HepG2 (cell line): Measurements from ENCODE around the gene SPACDR. TPM values are rescaled to one million over a fixed set of nuclear protein-coding genes. Genes with fewer than 3 reads are reported as not detected.

ENCODE experiments used
- ATAC-seq: fragments of 200-7000 bp; cut with Tn5 transposase; 3 replicates; pipeline ENCODE4 v1.9.1; 2020; ENCODE audit warnings: mild to moderate bottlenecking, moderate library complexity
- BruUV-seq: library from RNA; stranded (reverse); fragments of 400-500 nt; replicated peaks from 2 replicates; lab custom pipeline; 2021; lab: Mats Ljungman, UMichigan
- CTCF ChIA-PET: fragments of 300-600 bp; formaldehyde crosslinking; extraction: SDS; loops from one replicate; lab custom pipeline; 2021; ENCODE audit warnings: low total read pairs, inconsistent platforms, low intra/inter-chr PET ratio; lab: Yijun Ruan, JAX
- POLR2A ChIA-PET: fragments of 350-600 bp; sonication (Branson Sonifier 250); formaldehyde crosslinking; loops from one replicate; lab custom pipeline; 2020; ENCODE audit warnings: antibody characterized with exemption, inconsistent platforms; lab: Yijun Ruan, JAX
- DNase-seq: peaks from one replicate; pipeline ENCODE4 v3.0.0-alpha.2; 2015; ENCODE audit warnings: low spot score
- FAIRE-seq: peaks from 3 replicates; lab custom pipeline; 2011; peaks lifted over from hg19 to GRCh38; lab: Jason Lieb, UNC
- H2AFZ ChIP-seq: one replicate; pipeline ENCODE4 v1.6.1; 2011; ENCODE audit warnings: low read length, inconsistent platforms
- H3K27ac ChIP-seq: fragments of 300-600 bp; 3 replicates; pipeline ENCODE4 v1.8.0; 2011; ENCODE audit warnings: mixed run types, mild to moderate bottlenecking, mixed read lengths, low read length, inconsistent platforms; ENCODE audit not compliant: insufficient read depth; ENCODE audit errors: extremely low read length
- H3K27me3 ChIP-seq, 2 experiments: fragments of 200-600 bp in 1 of 2; 2 replicates in 1 of 2; 3 replicates in 1 of 2; pipeline versions ENCODE4 v1.6.0 to v1.8.0; 2011; ENCODE audit warnings: low read length in 2 of 2, mild to moderate bottlenecking in 2 of 2, moderate library complexity in 2 of 2, inconsistent platforms in 1 of 2; ENCODE audit not compliant: insufficient read depth in 2 of 2, control insufficient read depth in 1 of 2
- H3K36me3 ChIP-seq, 2 experiments: fragments of 200-600 bp in 1 of 2; replicated peaks in 1 of 2; 2 replicates in 1 of 2; 3 replicates in 1 of 2; pipeline versions ENCODE4 v1.5.1 to v1.8.0; 2011; ENCODE audit warnings: low read length in 2 of 2, inconsistent platforms in 1 of 2; ENCODE audit not compliant: insufficient read depth in 2 of 2, control insufficient read depth in 1 of 2
- H3K4me1 ChIP-seq: 2 replicates; pipeline ENCODE4 v1.5.1; 2012; ENCODE audit warnings: low read length, inconsistent platforms; ENCODE audit not compliant: insufficient read depth
- H3K4me2 ChIP-seq: 2 replicates; pipeline ENCODE4 v1.6.0; 2011; ENCODE audit warnings: low read depth, low read length, inconsistent platforms
- H3K4me3 ChIP-seq, 3 experiments: fragments of 200-600 bp in 1 of 3; sonication (generic), shearing (Covaris generic) in 1 of 3; replicated peaks in 1 of 3; 2 replicates each; pipeline ENCODE4 v1.5.1; 2011 to 2016; ENCODE audit warnings: low read length in 3 of 3, inconsistent platforms in 2 of 3, low read depth in 2 of 3, mild to moderate bottlenecking in 2 of 3, control low read depth in 1 of 3, mixed read lengths in 1 of 3; ENCODE audit not compliant: insufficient read depth in 1 of 3
- H3K79me2 ChIP-seq: one replicate; pipeline ENCODE4 v1.6.1; 2011; ENCODE audit warnings: low read length, inconsistent platforms; ENCODE audit not compliant: insufficient read depth
- H3K9ac ChIP-seq: 2 replicates; pipeline ENCODE4 v1.6.0; 2011; ENCODE audit warnings: mild to moderate bottlenecking, low read depth, low read length, inconsistent platforms; ENCODE audit not compliant: insufficient read depth
- H3K9me3 ChIP-seq: 2 replicates; pipeline ENCODE4 v1.5.1; 2012; ENCODE audit warnings: mild to moderate bottlenecking, low read length
- H4K20me1 ChIP-seq: 2 replicates; pipeline ENCODE4 v1.6.0; 2011; ENCODE audit warnings: inconsistent platforms, mild to moderate bottlenecking, low read length, moderate library complexity; ENCODE audit not compliant: insufficient read depth
- AGO2 ChIP-seq: fragments of 200-400 bp; formaldehyde crosslinking; optimal IDR thresholded peaks from 2 replicates; pipeline ENCODE3; 2017; ENCODE audit warnings: mild to moderate bottlenecking, low read depth, low read length, moderate library complexity
- ARID2 ChIP-seq: sonication (generic); formaldehyde crosslinking; IDR thresholded peaks from 2 replicates; pipeline ENCODE4 v1.8.1; 2022; ENCODE audit warnings: mild to moderate bottlenecking, missing genetic modification reagents, borderline replicate concordance
- BHLHE40 ChIP-seq: IDR thresholded peaks from 2 replicates; pipeline ENCODE4 v1.6.1; 2011; ENCODE audit warnings: low read length, improper control_type of control experiment
- KMT2B ChIP-seq: IDR thresholded peaks from 2 replicates; pipeline ENCODE4 v1.6.1; 2016; ENCODE audit warnings: missing genetic modification reagents, missing compliant biosample characterization
- TARDBP ChIP-seq: sonication (generic); formaldehyde crosslinking; IDR thresholded peaks from 2 replicates; pipeline ENCODE4 v1.8.0; 2022; ENCODE audit warnings: mild to moderate bottlenecking, missing genetic modification reagents
- ZFYVE20 ChIP-seq: sonication (generic); formaldehyde crosslinking; IDR thresholded peaks from 2 replicates; pipeline ENCODE4 v1.8.0; 2023; ENCODE audit warnings: low read depth, mild to moderate bottlenecking, moderate library complexity, missing genetic modification reagents, borderline replicate concordance
- ZNF614 ChIP-seq: IDR thresholded peaks from 2 replicates; pipeline ENCODE4 v1.6.1; 2018; ENCODE audit warnings: missing biosample characterization, missing genetic modification reagents, inconsistent platforms, borderline replicate concordance
- ZNF772 ChIP-seq: sonication (generic); formaldehyde crosslinking; IDR thresholded peaks from 2 replicates; pipeline ENCODE4 v1.5.0; 2020; ENCODE audit warnings: mild to moderate bottlenecking, missing genetic modification reagents
- ZSCAN20 ChIP-seq: sonication (generic); formaldehyde crosslinking; IDR thresholded peaks from 2 replicates; pipeline ENCODE4 v1.4.0; 2020; ENCODE audit warnings: missing genetic modification reagents, mild to moderate bottlenecking, borderline replicate concordance
- WGBS: methylation state at CpG from one replicate; pipeline ENCODE4 v1.1.6; 2017; ENCODE audit warnings: low lambda C conversion rate; 5-methylcytosine and 5-hydroxymethylcytosine counted together
- in situ Hi-C: cut with HindIII; loops from 2 replicates; pipeline ENCODE4 v1.10.0; 2017; ENCODE audit warnings: low pct_unique_long_range_greater_than_20kb; ENCODE audit not compliant: extremely low pct_ligation_motif_present
- intact Hi-C: fragments of 100-400 bp; cut with micrococcal nuclease; formaldehyde crosslinking; loops from one replicate; pipeline ENCODE4 v1.10.0; 2022; ENCODE audit not compliant: unreplicated experiment
- polyA plus RNA-seq, 8 experiments: library from polyadenylated mRNA; depleted of rRNA in 3 of 8; stranded (reverse) in 7 of 8; unstranded in 1 of 8; fragments of >200 nt; fragmentation: Illumina TruSeq in 4 of 8; extraction: Trizol in 4 of 8; gene quantifications; 2 replicates each; pipeline versions ENCODE4 v1.2.1 to v1.2.3, GENCODE V29; 2011 to 2016; ENCODE audit warnings: low read depth in 4 of 8, missing spikeins in 1 of 8, mixed read lengths in 1 of 8; ENCODE audit not compliant: insufficient read depth in 1 of 8
- total RNA-seq, 5 experiments: library from RNA; depleted of rRNA; stranded (reverse); fragments of >200 nt; fragmentation: Illumina TruSeq; extraction: Trizol; gene quantifications; 2 replicates each; pipeline ENCODE4 v1.2.3, GENCODE V29; 2016; ENCODE audit warnings: low read depth in 1 of 5
- TF ChIP-seq, protein P1 (sequence below): sonication (generic); formaldehyde crosslinking; IDR thresholded peaks from 2 replicates; pipeline ENCODE4 v1.9.0; 2021; ENCODE audit warnings: missing genetic modification reagents, borderline replicate concordance
- TF ChIP-seq, protein P2 (sequence below): sonication (generic); formaldehyde crosslinking; IDR thresholded peaks from 2 replicates; pipeline ENCODE4 v1.4.0; 2020; ENCODE audit warnings: missing genetic modification reagents, mild to moderate bottlenecking, borderline replicate concordance
- TF ChIP-seq, protein P3 (sequence below): sonication (generic); formaldehyde crosslinking; IDR thresholded peaks from 2 replicates; pipeline ENCODE4 v1.9.0; 2021; ENCODE audit warnings: missing genetic modification reagents, borderline replicate concordance

SPACDR gene
- total and polyA plus RNA-seq, 2 of the 13 experiments (the other 11 are each of a cell fraction or from before 2014, with no cell fraction given): 0.41 TPM; not detected in 1

DNA sequence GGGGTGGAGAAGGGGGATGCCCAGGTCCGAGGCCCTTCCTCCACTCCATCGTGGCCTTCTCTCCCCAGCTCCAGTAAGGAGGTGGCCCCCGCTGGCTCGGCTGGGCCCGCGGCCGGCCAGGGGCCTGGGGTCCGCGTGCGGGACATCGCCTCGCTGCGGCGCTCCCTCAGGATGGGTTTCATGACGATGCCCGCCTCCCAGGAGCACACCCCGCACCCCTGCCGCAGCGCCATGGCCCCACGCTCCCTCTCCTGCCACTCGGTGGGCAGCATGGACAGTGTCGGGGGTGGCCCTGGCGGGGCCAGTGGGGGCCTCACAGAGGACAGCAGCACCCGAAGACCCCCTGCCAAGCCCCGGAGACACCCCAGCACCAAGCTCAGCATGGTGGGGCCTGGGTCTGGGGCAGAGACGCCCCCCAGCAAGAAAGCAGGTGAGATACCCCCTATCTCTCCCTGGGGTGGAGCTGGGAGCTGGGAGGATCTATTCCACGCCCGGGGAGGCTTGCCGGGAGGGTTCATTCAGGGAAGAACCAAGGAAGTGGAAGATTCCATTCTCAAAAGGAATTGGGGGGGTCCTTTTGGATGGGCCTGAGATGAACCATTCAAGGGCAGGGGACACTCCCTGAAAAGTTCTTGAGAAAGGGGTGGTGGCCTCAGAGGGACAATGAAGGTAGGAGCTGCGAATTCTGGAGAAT, 22.8 kb upstream of the SPACDR start:
- H3K36me3 ChIP-seq: no peaks in the 10 kb centered on the region
- no peak overlapping the region for H3K27ac ChIP-seq
- intact Hi-C loops: no loop called here
- H3K4me1 ChIP-seq: peaks cover 64% of the 10 kb centered on the region
- no TSS peak for BruUV-seq
- no peak for ATAC-seq
- H2AFZ ChIP-seq: no peak overlapping the region
- no peak overlapping the region for H3K4me3 ChIP-seq
- 51% methylated on average over 13 of the region's 30 CpGs for WGBS
- no peak overlapping the region for H3K4me2 ChIP-seq
- CTCF ChIA-PET: no interaction called here
- no peak for FAIRE-seq
- no peaks in the 10 kb centered on the region for H3K9me3 ChIP-seq
- DNase-seq: no peak
- POLR2A ChIA-PET: no interaction called here
- H3K79me2 ChIP-seq: no peaks in the 10 kb centered on the region
- H3K9ac ChIP-seq: no peak overlapping the region
- in situ Hi-C loops: loop anchor here (5.0 kb wide), 1 partner anchor 80 kb away; no protein-coding TSS in a partner anchor
- no peaks in the 10 kb centered on the region for H4K20me1 ChIP-seq
- peaks cover 3 to 44% of the 10 kb centered on the region in 2 experiments for H3K27me3 ChIP-seq
- no peak for TF ChIP-seq TARDBP (CRISPR knock-in tag)
- no peak for TF ChIP-seq ZFYVE20 (CRISPR knock-in tag)
- TF ChIP-seq KMT2B (CRISPR knock-in tag): no peak
- TF ChIP-seq ARID2 (CRISPR knock-in tag): no peak
- TF ChIP-seq ZNF614: no peak
- TF ChIP-seq, protein P1, sequence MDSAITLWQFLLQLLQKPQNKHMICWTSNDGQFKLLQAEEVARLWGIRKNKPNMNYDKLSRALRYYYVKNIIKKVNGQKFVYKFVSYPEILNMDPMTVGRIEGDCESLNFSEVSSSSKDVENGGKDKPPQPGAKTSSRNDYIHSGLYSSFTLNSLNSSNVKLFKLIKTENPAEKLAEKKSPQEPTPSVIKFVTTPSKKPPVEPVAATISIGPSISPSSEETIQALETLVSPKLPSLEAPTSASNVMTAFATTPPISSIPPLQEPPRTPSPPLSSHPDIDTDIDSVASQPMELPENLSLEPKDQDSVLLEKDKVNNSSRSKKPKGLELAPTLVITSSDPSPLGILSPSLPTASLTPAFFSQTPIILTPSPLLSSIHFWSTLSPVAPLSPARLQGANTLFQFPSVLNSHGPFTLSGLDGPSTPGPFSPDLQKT: no peak
- TF ChIP-seq, protein P2, sequence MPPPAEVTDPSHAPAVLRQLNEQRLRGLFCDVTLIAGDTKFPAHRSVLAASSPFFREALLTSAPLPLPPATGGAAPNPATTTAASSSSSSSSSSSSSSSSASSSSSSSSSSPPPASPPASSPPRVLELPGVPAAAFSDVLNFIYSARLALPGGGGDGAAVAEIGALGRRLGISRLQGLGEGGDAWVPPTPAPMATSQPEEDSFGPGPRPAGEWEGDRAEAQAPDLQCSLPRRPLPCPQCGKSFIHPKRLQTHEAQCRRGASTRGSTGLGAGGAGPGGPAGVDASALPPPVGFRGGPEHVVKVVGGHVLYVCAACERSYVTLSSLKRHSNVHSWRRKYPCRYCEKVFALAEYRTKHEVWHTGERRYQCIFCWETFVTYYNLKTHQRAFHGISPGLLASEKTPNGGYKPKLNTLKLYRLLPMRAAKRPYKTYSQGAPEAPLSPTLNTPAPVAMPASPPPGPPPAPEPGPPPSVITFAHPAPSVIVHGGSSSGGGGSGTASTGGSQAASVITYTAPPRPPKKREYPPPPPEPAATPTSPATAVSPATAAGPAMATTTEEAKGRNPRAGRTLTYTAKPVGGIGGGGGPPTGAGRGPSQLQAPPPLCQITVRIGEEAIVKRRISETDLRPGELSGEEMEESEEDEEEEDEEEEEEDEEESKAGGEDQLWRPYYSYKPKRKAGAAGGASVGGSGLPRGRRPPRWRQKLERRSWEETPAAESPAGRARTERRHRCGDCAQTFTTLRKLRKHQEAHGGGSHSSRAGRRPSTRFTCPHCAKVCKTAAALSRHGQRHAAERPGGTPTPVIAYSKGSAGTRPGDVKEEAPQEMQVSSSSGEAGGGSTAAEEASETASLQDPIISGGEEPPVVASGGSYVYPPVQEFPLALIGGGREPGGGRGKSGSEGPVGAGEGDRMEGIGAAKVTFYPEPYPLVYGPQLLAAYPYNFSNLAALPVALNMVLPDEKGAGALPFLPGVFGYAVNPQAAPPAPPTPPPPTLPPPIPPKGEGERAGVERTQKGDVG (CRISPR knock-in tag): no peak
- no peak for TF ChIP-seq ZNF772 (CRISPR knock-in tag)
- TF ChIP-seq, protein P3, sequence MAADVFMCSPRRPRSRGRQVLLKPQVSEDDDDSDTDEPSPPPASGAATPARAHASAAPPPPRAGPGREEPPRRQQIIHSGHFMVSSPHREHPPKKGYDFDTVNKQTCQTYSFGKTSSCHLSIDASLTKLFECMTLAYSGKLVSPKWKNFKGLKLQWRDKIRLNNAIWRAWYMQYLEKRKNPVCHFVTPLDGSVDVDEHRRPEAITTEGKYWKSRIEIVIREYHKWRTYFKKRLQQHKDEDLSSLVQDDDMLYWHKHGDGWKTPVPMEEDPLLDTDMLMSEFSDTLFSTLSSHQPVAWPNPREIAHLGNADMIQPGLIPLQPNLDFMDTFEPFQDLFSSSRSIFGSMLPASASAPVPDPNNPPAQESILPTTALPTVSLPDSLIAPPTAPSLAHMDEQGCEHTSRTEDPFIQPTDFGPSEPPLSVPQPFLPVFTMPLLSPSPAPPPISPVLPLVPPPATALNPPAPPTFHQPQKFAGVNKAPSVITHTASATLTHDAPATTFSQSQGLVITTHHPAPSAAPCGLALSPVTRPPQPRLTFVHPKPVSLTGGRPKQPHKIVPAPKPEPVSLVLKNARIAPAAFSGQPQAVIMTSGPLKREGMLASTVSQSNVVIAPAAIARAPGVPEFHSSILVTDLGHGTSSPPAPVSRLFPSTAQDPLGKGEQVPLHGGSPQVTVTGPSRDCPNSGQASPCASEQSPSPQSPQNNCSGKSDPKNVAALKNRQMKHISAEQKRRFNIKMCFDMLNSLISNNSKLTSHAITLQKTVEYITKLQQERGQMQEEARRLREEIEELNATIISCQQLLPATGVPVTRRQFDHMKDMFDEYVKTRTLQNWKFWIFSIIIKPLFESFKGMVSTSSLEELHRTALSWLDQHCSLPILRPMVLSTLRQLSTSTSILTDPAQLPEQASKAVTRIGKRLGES (CRISPR knock-in tag): no peak
- no peak for TF ChIP-seq ZSCAN20 (CRISPR knock-in tag)
- peak; percentile 20 for TF ChIP-seq AGO2
- peak; percentile 69; the same call in 1 of the 2 replicates for TF ChIP-seq BHLHE40
